OCI-LY7 (cell line): ENCODE data around the gene PMF1.

Source experiments
- EZH2phosphoT487 ChIP-seq: fragments of 200-600 bp; sonication (generic); IDR thresholded peaks from 2 replicates; pipeline ENCODE4 v1.6.1; 2018; ENCODE audit warnings: low read depth, borderline replicate concordance, mild to moderate bottlenecking, mixed run types, antibody characterized with exemption, low read length, moderate library complexity, mixed read lengths
- TF ChIP-seq, protein P1 (sequence below): fragments of 200-600 bp; sonication (generic); conservative IDR thresholded peaks from 2 replicates; pipeline ENCODE4 v1.5.1; 2014; ENCODE audit warnings: mild to moderate bottlenecking, antibody characterized with exemption, low read length, moderate library complexity, mixed read lengths

DNA sequence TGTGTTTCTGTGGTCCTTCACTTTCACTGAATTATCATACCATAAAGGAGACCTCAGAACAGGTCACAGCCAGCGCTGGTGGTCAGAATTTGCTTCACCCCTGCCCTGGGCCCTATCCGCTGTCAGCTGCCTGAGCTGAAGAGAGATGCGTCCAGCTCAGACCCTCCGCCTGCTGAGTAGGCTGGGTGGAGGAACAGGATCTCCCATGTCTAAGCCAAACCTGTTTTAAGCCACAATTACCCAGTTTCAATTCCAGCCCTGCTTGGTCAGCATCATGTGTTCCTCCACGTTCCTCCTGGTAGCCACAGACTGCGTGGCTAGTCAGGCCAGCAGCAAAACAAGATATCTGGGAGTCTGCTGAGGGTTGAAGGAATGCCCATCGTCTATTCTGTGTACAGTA is 15.7 kb downstream of the PMF1 start:
- TF ChIP-seq, protein P1, sequence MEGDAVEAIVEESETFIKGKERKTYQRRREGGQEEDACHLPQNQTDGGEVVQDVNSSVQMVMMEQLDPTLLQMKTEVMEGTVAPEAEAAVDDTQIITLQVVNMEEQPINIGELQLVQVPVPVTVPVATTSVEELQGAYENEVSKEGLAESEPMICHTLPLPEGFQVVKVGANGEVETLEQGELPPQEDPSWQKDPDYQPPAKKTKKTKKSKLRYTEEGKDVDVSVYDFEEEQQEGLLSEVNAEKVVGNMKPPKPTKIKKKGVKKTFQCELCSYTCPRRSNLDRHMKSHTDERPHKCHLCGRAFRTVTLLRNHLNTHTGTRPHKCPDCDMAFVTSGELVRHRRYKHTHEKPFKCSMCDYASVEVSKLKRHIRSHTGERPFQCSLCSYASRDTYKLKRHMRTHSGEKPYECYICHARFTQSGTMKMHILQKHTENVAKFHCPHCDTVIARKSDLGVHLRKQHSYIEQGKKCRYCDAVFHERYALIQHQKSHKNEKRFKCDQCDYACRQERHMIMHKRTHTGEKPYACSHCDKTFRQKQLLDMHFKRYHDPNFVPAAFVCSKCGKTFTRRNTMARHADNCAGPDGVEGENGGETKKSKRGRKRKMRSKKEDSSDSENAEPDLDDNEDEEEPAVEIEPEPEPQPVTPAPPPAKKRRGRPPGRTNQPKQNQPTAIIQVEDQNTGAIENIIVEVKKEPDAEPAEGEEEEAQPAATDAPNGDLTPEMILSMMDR: no peak
- no peak for TF ChIP-seq EZH2phosphoT487
